Kidney epithelial cell (primary cell): ENCODE results near the gene NDRG3. TPM values are rescaled to one million over a fixed set of nuclear protein-coding genes. Genes with fewer than 3 reads are reported as not detected.

ENCODE experiments used
- DNase-seq: peaks from one replicate; pipeline ENCODE4 v3.0.0-alpha.2; 2010; ENCODE audit warnings: low read depth
- H3K27me3 ChIP-seq: 2 replicates; pipeline ENCODE4 v1.6.0; 2011; ENCODE audit warnings: low read length; ENCODE audit not compliant: control insufficient read depth, insufficient read depth
- H3K36me3 ChIP-seq: 2 replicates; pipeline ENCODE4 v1.5.1; 2011; ENCODE audit warnings: low read length; ENCODE audit not compliant: control insufficient read depth, insufficient read depth
- H3K4me3 ChIP-seq: 2 replicates; pipeline ENCODE4 v1.5.1; 2011; ENCODE audit warnings: low read depth, mild to moderate bottlenecking, control low read depth, low read length
- CTCF ChIP-seq: IDR thresholded peaks from 2 replicates; pipeline ENCODE4 v1.5.1; 2011; ENCODE audit warnings: mild to moderate bottlenecking, moderate library complexity, low read length, control low read depth, inconsistent platforms; ENCODE audit not compliant: insufficient read depth, poor library complexity, severe bottlenecking
- total RNA-seq: library from RNA; depleted of rRNA; stranded (reverse); fragments of >200 nt; gene quantifications from 2 replicates; pipeline ENCODE4 v1.2.3, GENCODE V29; 2015

The NDRG3 gene
- total RNA-seq, 1 donor from 2014 or later, result 20.2 TPM

- Histone ChIP-seq H3K4me3 (no peak overlapping the region), H3K36me3 (no peaks in the 10 kb centered on the region), H3K27me3 (no peaks in the 10 kb centered on the region)
- TF ChIP-seq CTCF, result no peak
- no peak for DNase-seq
Measured at GRCh38 chr20:36770680-36771079, 24.8 kb upstream of the NDRG3 start.

GRCh38 chr20:36768768-36769430, 23.0 kb upstream of the NDRG3 start:
- no peak overlapping the region for H3K4me3 ChIP-seq
- no peak for DNase-seq
- no peaks in the 10 kb centered on the region for H3K36me3 ChIP-seq
- H3K27me3 ChIP-seq, result no peaks in the 10 kb centered on the region
- TF ChIP-seq CTCF, result no peak

DNA sequence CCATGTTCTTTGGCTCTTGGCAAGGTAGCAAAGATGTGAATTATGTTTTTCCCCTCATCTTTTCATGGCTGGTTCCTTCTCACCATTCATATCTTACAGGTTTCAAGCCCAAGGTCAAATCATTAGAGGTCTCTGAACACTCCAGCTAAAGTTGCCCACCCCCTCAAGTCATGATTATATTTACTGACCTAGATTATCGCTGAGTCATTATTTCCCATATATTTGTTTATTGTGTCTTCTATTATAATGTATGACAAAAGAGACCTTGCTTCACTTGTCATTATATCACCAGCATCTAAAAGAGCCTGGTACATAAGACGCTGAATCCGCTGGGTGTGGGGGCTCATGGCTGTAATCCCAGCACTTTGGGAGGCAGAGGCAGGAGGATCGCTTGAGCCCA, 15.2 kb upstream of the NDRG3 start:
- no peak for TF ChIP-seq CTCF

GRCh38 chr20:36760647-36761046, 14.8 kb upstream of the NDRG3 start:
- H3K36me3 ChIP-seq, result peaks cover 1% of the 10 kb centered on the region

More for the DNA sequence above, 15.2 kb upstream of the NDRG3 start:
- DNase-seq, result no peak
- no peaks in the 10 kb centered on the region for H3K27me3 ChIP-seq
- no peak overlapping the region for H3K4me3 ChIP-seq
- peaks cover 1% of the 10 kb centered on the region for H3K36me3 ChIP-seq

GRCh38 chr20:36758276-36758675, 12.4 kb upstream of the NDRG3 start:
- peaks cover 1% of the 10 kb centered on the region for H3K36me3 ChIP-seq
- H3K27me3 ChIP-seq, result no peaks in the 10 kb centered on the region
- DNase-seq, result no peak
- no peak overlapping the region for H3K4me3 ChIP-seq
- TF ChIP-seq CTCF, result no peak

More at GRCh38 chr20:36760647-36761046, 14.8 kb upstream of the NDRG3 start:
- no peak for TF ChIP-seq CTCF
- no peaks in the 10 kb centered on the region for H3K27me3 ChIP-seq
- no peak for DNase-seq
- H3K4me3 ChIP-seq, result no peak overlapping the region

DNA sequence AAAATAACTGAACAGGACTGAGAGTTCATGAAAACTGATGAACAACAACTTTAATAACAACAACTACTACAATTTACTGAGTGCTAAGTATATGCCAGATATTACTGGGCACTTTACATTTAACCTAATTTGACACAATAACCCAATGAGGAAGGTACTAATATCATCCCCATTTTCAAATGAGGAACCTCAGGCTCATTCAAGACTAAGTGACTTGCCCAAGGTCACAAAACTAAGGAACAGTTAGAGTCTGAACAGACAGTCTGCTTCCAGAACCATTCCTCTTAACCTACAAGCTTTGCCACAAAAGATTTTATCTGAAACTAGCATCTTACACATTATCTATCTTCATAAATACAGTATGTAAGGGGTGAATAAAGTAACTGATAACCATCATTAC, 10.6 kb upstream of the NDRG3 start:
- H3K27me3 ChIP-seq, result no peaks in the 10 kb centered on the region
- no peak overlapping the region for H3K4me3 ChIP-seq
- H3K36me3 ChIP-seq, result peaks cover 1% of the 10 kb centered on the region
- no peak for TF ChIP-seq CTCF
- no peak for DNase-seq
